ENCODE results near the gene FSD1. TPM values are rescaled to one million over a fixed set of nuclear protein-coding genes. Genes with fewer than 3 reads are reported as not detected.

FSD1 gene
- total RNA-seq, 4 donors from 2014 or later, result 0.18 to 0.61 TPM; not detected in 2

DNA sequence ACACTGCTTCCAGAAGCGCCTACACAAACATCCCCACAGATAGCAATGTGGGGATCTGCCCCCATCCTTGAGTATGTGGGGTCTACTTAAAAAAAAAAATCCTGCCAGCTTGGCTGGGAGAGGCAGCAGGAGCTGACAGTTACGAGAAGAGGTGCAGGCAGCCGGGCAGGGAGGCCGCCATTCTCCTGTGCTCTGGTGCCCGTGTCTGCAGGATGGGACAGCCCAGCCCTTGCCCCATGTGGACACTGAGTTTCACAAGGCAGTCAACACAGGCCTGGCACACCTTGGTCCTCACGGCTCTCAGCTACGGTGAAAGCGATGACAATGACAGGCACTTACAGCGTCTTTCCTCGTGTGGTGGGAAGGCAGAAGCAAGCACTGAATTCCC, 62.9 kb downstream of the FSD1 start:
- Histone ChIP-seq H3K9me3 (no peaks in the 10 kb centered on the region), H3K4me1 (peaks cover 40 to 62% (median 45%) of the 10 kb centered on the region in 3 donors), H3K36me3 (peaks cover 29 to 77% (median 41%) of the 10 kb centered on the region in 3 donors), H3K27me3 (no peaks in the 10 kb centered on the region), H3K27ac (peak overlapping the region in 1 of 4 donors; percentile 92), H3K4me3 (no peak overlapping the region)
- WGBS, 2 donors, result 85 to 94% methylated on average over 3 to 5 of the region's 10 CpGs
- TF ChIP-seq, protein P1, sequence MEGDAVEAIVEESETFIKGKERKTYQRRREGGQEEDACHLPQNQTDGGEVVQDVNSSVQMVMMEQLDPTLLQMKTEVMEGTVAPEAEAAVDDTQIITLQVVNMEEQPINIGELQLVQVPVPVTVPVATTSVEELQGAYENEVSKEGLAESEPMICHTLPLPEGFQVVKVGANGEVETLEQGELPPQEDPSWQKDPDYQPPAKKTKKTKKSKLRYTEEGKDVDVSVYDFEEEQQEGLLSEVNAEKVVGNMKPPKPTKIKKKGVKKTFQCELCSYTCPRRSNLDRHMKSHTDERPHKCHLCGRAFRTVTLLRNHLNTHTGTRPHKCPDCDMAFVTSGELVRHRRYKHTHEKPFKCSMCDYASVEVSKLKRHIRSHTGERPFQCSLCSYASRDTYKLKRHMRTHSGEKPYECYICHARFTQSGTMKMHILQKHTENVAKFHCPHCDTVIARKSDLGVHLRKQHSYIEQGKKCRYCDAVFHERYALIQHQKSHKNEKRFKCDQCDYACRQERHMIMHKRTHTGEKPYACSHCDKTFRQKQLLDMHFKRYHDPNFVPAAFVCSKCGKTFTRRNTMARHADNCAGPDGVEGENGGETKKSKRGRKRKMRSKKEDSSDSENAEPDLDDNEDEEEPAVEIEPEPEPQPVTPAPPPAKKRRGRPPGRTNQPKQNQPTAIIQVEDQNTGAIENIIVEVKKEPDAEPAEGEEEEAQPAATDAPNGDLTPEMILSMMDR (IDR thresholded peaks at IDR 0.05), result no peak
- no peak for TF ChIP-seq POLR2A (IDR thresholded peaks at IDR 0.05)
- no peak for DNase-seq
- intact Hi-C loops (cut with DNase I), result no loop called here

GRCh38 chr19:4367781-4368127, 63.4 kb downstream of the FSD1 start:
- 60% methylated on average over 1 of the region's 13 CpGs; no CpG with 5 or more reads in 1 of the 2 donors for WGBS, 2 donors
- peaks cover 43 to 66% (median 49%) of the 10 kb centered on the region in 3 donors for H3K4me1 ChIP-seq
- no peaks in the 10 kb centered on the region for H3K27me3 ChIP-seq
- no peak overlapping the region for H3K4me3 ChIP-seq
- peaks cover 25 to 77% (median 37%) of the 10 kb centered on the region in 3 donors for H3K36me3 ChIP-seq
- no peaks in the 10 kb centered on the region for H3K9me3 ChIP-seq
- no peak for DNase-seq
- no peak for TF ChIP-seq POLR2A (IDR thresholded peaks at IDR 0.05)
- TF ChIP-seq, protein P1 (IDR thresholded peaks at IDR 0.05), result no peak
- intact Hi-C loops (cut with DNase I), result no loop called here
- H3K27ac ChIP-seq, result peak overlapping the region; percentile 89 to 96 (median 92)

- WGBS, 2 donors, result 27 to 32% methylated on average over 5 to 14 of the region's 19 CpGs
- H3K27me3 ChIP-seq, result no peaks in the 10 kb centered on the region
- peak overlapping the region; percentile 89 to 96 (median 92) for H3K27ac ChIP-seq
- intact Hi-C loops (cut with DNase I), result no loop called here
- no peak for TF ChIP-seq POLR2A (IDR thresholded peaks at IDR 0.05)
- TF ChIP-seq, protein P1 (IDR thresholded peaks at IDR 0.05), result no peak
- H3K9me3 ChIP-seq, result no peaks in the 10 kb centered on the region
- H3K4me3 ChIP-seq, result peak overlapping the region in 2 of 4 donors; percentile 37 to 59
- H3K4me1 ChIP-seq, result peaks cover 47 to 71% (median 54%) of the 10 kb centered on the region in 3 donors
- peaks cover 21 to 76% (median 33%) of the 10 kb centered on the region in 3 donors for H3K36me3 ChIP-seq
- DNase-seq, result no peak
Measured at GRCh38 chr19:4368128-4368820, 63.9 kb downstream of the FSD1 start.

- Histone ChIP-seq H3K4me1 (peaks cover 58 to 81% (median 65%) of the 10 kb centered on the region in 3 donors), H3K27ac (peak overlapping the region; percentile 89 to 96 (median 92)), H3K36me3 (peaks cover 11 to 65% (median 23%) of the 10 kb centered on the region in 3 donors), H3K9me3 (no peaks in the 10 kb centered on the region), H3K27me3 (no peaks in the 10 kb centered on the region), H3K4me3 (peak overlapping the region; percentile 11 to 59 (median 35))
- peak in 2 of 4 donors; percentile 31 to 57 for TF ChIP-seq POLR2A (IDR thresholded peaks at IDR 0.05)
- TF ChIP-seq, protein P1 (IDR thresholded peaks at IDR 0.05), result peak in 2 of 6 experiments; percentile 1 to 3
- WGBS, 2 donors, result 7 to 27% methylated on average over 3 to 8 of the region's 25 CpGs
- intact Hi-C loops (cut with DNase I), result no loop called here
- DNase-seq, result no peak
Measured at GRCh38 chr19:4369109-4369887, 64.9 kb downstream of the FSD1 start.

- WGBS, 2 donors, result 18 to 31% methylated on average over 2 of the region's 21 CpGs
- TF ChIP-seq, protein P1 (IDR thresholded peaks at IDR 0.05), result peak in 4 of 6 experiments; percentile 45 to 61 (median 47)
- TF ChIP-seq POLR2A (IDR thresholded peaks at IDR 0.05), result no peak
- H3K36me3 ChIP-seq, result peaks cover 9 to 60% (median 23%) of the 10 kb centered on the region in 3 donors
- H3K27me3 ChIP-seq, result no peaks in the 10 kb centered on the region
- intact Hi-C loops (cut with DNase I), result no loop called here
- H3K27ac ChIP-seq, result peak overlapping the region; percentile 89 to 96 (median 92)
- no peaks in the 10 kb centered on the region for H3K9me3 ChIP-seq
- DNase-seq, result no peak
- H3K4me1 ChIP-seq, result peaks cover 63 to 87% (median 70%) of the 10 kb centered on the region in 3 donors
- peak overlapping the region; percentile 11 to 59 (median 35) for H3K4me3 ChIP-seq
Measured at GRCh38 chr19:4369888-4370260, 65.5 kb downstream of the FSD1 start.
